Measurements from ENCODE around the gene OXGR1. TPM values are rescaled to one million over a fixed set of nuclear protein-coding genes. Genes with fewer than 3 reads are reported as not detected.

Gene OXGR1
- total and polyA plus RNA-seq, 9 of the 15 experiments (the other 6 are each of a cell fraction or from before 2014, with no cell fraction given): 0.03 TPM; not detected in 8

DNA sequence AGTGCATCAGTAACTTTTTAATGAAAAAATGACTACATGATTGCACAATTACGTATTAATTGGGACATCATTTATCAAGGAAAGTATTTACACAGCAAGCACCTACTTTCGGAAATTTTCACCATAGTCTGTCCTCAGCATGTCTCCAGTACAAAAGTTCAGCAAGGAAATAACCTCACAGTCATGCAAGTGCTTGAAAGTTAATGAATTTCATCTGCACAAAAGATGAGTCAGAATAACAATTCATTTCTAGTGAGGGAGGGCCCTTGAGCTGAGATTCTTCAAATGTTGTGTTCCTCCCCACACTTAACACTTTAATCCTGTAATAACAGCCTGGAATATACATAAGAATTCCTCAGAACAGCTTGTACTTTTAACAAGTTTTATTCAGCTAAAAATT is 49.0 kb upstream of the OXGR1 start:
- no peaks in the 10 kb centered on the region for H3K36me3 ChIP-seq (ENCODE audit: control insufficient read depth, insufficient read depth, low read length)
- in situ Hi-C loops (cut with MboI) (no loop called here), intact Hi-C loops (cut with micrococcal nuclease) (no loop called here)
- H3K4me2 ChIP-seq (ENCODE audit: insufficient read depth, low read length): no peak overlapping the region
- no peak overlapping the region for H3K4me3 ChIP-seq
- no peak overlapping the region for H3K9ac ChIP-seq (ENCODE audit: insufficient read depth in 1 of 2, low read depth in 2 of 2, low read length in 2 of 2)
- BruUV-seq (replicated peaks): no TSS peak
- no peaks in the 10 kb centered on the region for H3K79me2 ChIP-seq (ENCODE audit: control insufficient read depth, insufficient read depth, low read length)
- DNase-seq (ENCODE audit: extremely low read depth in 1 of 4, low spot score in 3 of 4) (no peak), FAIRE-seq (no peak), ATAC-seq (no peak)
- H2AFZ ChIP-seq (ENCODE audit: low read depth, low read length): no peak overlapping the region
- H3K9me3 ChIP-seq (replicated peaks; ENCODE audit: control insufficient read depth, insufficient read depth, low read depth, low read length): no peaks in the 10 kb centered on the region
- CTCF ChIA-PET (ENCODE audit: low intra/inter-chr PET ratio): interaction anchor here (0.6 kb wide), 1 partner anchor 1592 kb away, joined by 3 read pairs; no protein-coding TSS in a partner anchor
- no peaks in the 10 kb centered on the region for H4K20me1 ChIP-seq (replicated peaks; ENCODE audit: control insufficient read depth, insufficient read depth, low read length)
- H3K27me3 ChIP-seq (ENCODE audit: control insufficient read depth in 2 of 2, insufficient read depth in 2 of 2, low read length in 2 of 2): no peaks in the 10 kb centered on the region
- POLR2A ChIA-PET: no interaction called here
- no peaks in the 10 kb centered on the region for H3K9me1 ChIP-seq (ENCODE audit: control insufficient read depth, insufficient read depth, low read length)
- WGBS (ENCODE audit: insufficient coverage, low coverage, missing lambda C conversion rate): 8% methylated on average over 2 of the region's 2 CpGs
- H3K27ac ChIP-seq (ENCODE audit: extremely low read depth, low read depth, low read length): no peak overlapping the region
- H3K4me1 ChIP-seq (replicated peaks in 1 of 2; ENCODE audit: control insufficient read depth in 2 of 2, insufficient read depth in 2 of 2, low read length in 2 of 2): no peaks in the 10 kb centered on the region
- TF ChIP-seq PHF21A (IDR thresholded peaks at IDR 0.05; ENCODE audit: borderline replicate concordance, low read depth) (no peak), JUND (IDR thresholded peaks at IDR 0.05; ENCODE audit: borderline replicate concordance, low read depth, low read length) (no peak), JUND (tag; IDR thresholded peaks at IDR 0.05; ENCODE audit: borderline replicate concordance, low read depth, low read length) (no peak), RHOXF2B (CRISPR knock-in tag; conservative IDR thresholded peaks at IDR 0.05) (no peak), KLF13 (tag; IDR thresholded peaks at IDR 0.05; ENCODE audit: borderline replicate concordance, low read depth) (no peak), ZNF584 (CRISPR knock-in tag; IDR thresholded peaks at IDR 0.05; ENCODE audit: low read depth) (no peak), HLTF (IDR thresholded peaks at IDR 0.05) (no peak), MYNN (IDR thresholded peaks at IDR 0.05) (no peak), MYNN (CRISPR knock-in tag; IDR thresholded peaks at IDR 0.05) (no peak), FOXK2 (conservative IDR thresholded peaks at IDR 0.05 in 1 of 2, IDR thresholded peaks at IDR 0.05 in 1 of 2; ENCODE audit: low read depth in 2 of 2) (no peak), ZNF449 (CRISPR knock-in tag; IDR thresholded peaks at IDR 0.05) (no peak), MAFK (IDR thresholded peaks at IDR 0.05; ENCODE audit: low read length) (no peak), MAZ (CRISPR knock-in tag; conservative IDR thresholded peaks at IDR 0.05 in 1 of 2, IDR thresholded peaks at IDR 0.05 in 1 of 2) (no peak), SRSF9 (IDR thresholded peaks at IDR 0.05; ENCODE audit: borderline replicate concordance, low read depth, low read length) (no peak)
- TF ChIP-seq, protein P1, sequence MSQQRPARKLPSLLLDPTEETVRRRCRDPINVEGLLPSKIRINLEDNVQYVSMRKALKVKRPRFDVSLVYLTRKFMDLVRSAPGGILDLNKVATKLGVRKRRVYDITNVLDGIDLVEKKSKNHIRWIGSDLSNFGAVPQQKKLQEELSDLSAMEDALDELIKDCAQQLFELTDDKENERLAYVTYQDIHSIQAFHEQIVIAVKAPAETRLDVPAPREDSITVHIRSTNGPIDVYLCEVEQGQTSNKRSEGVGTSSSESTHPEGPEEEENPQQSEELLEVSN (IDR thresholded peaks at IDR 0.05; ENCODE audit: borderline replicate concordance in 1 of 2, extremely low read depth in 1 of 2, insufficient read depth in 1 of 2, insufficient read length in 1 of 2, low read depth in 1 of 2, low read length in 1 of 2, poor library complexity in 1 of 2, severe bottlenecking in 1 of 2): no peak
- TF ChIP-seq, protein P2, sequence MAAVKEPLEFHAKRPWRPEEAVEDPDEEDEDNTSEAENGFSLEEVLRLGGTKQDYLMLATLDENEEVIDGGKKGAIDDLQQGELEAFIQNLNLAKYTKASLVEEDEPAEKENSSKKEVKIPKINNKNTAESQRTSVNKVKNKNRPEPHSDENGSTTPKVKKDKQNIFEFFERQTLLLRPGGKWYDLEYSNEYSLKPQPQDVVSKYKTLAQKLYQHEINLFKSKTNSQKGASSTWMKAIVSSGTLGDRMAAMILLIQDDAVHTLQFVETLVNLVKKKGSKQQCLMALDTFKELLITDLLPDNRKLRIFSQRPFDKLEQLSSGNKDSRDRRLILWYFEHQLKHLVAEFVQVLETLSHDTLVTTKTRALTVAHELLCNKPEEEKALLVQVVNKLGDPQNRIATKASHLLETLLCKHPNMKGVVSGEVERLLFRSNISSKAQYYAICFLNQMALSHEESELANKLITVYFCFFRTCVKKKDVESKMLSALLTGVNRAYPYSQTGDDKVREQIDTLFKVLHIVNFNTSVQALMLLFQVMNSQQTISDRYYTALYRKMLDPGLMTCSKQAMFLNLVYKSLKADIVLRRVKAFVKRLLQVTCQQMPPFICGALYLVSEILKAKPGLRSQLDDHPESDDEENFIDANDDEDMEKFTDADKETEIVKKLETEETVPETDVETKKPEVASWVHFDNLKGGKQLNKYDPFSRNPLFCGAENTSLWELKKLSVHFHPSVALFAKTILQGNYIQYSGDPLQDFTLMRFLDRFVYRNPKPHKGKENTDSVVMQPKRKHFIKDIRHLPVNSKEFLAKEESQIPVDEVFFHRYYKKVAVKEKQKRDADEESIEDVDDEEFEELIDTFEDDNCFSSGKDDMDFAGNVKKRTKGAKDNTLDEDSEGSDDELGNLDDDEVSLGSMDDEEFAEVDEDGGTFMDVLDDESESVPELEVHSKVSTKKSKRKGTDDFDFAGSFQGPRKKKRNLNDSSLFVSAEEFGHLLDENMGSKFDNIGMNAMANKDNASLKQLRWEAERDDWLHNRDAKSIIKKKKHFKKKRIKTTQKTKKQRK (IDR thresholded peaks at IDR 0.05; ENCODE audit: borderline replicate concordance, low read depth, low read length): no peak

Data from K562 (cell line).